Vagina (tissue), 2 donors: Measurements from ENCODE around the gene CRYBA1. TPM values are rescaled to one million over a fixed set of nuclear protein-coding genes. Genes with fewer than 3 reads are reported as not detected.
"Not testable (repeated sequence)": the region's sequence is repeated elsewhere in the genome, so short reads cannot be mapped to it uniquely, and the experiment has no call there.

Experiments used
- DNase-seq, 2 donors: peaks; one replicate each; pipeline ENCODE4 v3.0.0-alpha.2; 2017; ENCODE audit errors: extremely low spot score in 2 of 2
- H3K27ac ChIP-seq: fragments of 200-600 bp; sonication (generic); one replicate; pipeline ENCODE4 v1.5.1; 2019
- H3K27me3 ChIP-seq: fragments of 200-600 bp; sonication (generic); one replicate; pipeline ENCODE4 v1.5.1; 2019
- H3K36me3 ChIP-seq, 2 donors: fragments of 200-600 bp; sonication (generic); one replicate each; pipeline ENCODE4 v1.5.1; 2017 to 2019
- H3K4me1 ChIP-seq: fragments of 200-600 bp; sonication (generic); one replicate; pipeline ENCODE4 v1.5.1; 2019
- H3K4me3 ChIP-seq, 2 donors: fragments of 200-600 bp; sonication (generic); 1 replicate in 1 of 2; 2 replicates in 1 of 2; pipeline ENCODE4 v1.5.1; 2016 to 2019
- H3K9me3 ChIP-seq: fragments of 200-600 bp; sonication (generic); one replicate; pipeline ENCODE4 v1.5.1; 2019
- CTCF ChIP-seq, 3 experiments: fragments of 450-650 bp in 2 of 3; fragments of 200-600 bp in 1 of 3; sonication (generic) in 1 of 3; IDR thresholded peaks; one replicate each; pipeline ENCODE4 v1.5.1; 2017 to 2019; ENCODE audit warnings: antibody characterized with exemption in 3 of 3, mild to moderate bottlenecking in 2 of 3, moderate library complexity in 2 of 3
- POLR2A ChIP-seq, 2 donors: fragments of 450-650 bp; IDR thresholded peaks; one replicate each; pipeline ENCODE4 v1.6.1; 2017; ENCODE audit warnings: antibody characterized with exemption in 2 of 2, mild to moderate bottlenecking in 2 of 2, moderate library complexity in 2 of 2
- POLR2AphosphoS5 ChIP-seq, 2 donors: sonication (generic); formaldehyde crosslinking; IDR thresholded peaks; one replicate each; pipeline ENCODE4 v1.9.0; 2017; ENCODE audit warnings: antibody characterized with exemption in 2 of 2, mild to moderate bottlenecking in 2 of 2, low read depth in 1 of 2; ENCODE audit not compliant: insufficient read depth in 1 of 2
- intact Hi-C: fragments of 100-400 bp; cut with DNase I; formaldehyde crosslinking; loops from one replicate; pipeline ENCODE4 v1.15.1; 2023
- total RNA-seq: library from RNA; depleted of rRNA; stranded (reverse); fragments of >200 nt; gene quantifications from one replicate; pipeline ENCODE4 v1.2.3, GENCODE V29; 2016

Gene CRYBA1
- total RNA-seq, 1 donor from 2014 or later = not detected

DNA sequence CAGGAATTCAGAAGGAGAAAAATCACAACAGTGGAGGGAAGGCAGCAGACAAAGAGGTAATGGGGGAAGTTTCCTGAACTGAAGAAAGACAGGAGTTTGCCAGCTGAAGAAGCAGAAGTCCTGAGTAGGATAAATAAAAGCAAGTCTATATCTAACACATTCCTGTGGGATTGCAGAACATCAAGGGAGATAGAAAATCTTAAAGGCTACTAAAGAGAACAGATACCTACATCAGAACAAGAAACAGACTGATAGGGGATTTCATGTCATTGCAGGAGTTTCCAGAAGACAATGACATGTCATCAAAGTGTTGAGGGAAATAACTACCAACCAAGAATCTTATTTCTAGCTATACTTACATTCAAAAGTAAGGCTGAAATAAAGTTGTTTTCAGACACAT, 21.3 kb upstream of the CRYBA1 start:
- no peaks in the 10 kb centered on the region for H3K9me3 ChIP-seq
- H3K4me3 ChIP-seq = no peak overlapping the region
- H3K27ac ChIP-seq = no peak overlapping the region
- no peaks in the 10 kb centered on the region for H3K4me1 ChIP-seq
- no peaks in the 10 kb centered on the region for H3K27me3 ChIP-seq
- DNase-seq = no peak
- TF ChIP-seq POLR2AphosphoS5 (IDR thresholded peaks at IDR 0.05; ENCODE audit: insufficient read depth in 1 of 2, low read depth in 1 of 2) = no peak
- TF ChIP-seq CTCF (IDR thresholded peaks at IDR 0.05) = no peak
- no peak for TF ChIP-seq POLR2A (IDR thresholded peaks at IDR 0.05)
- no peaks in the 10 kb centered on the region for H3K36me3 ChIP-seq
- intact Hi-C loops = no loop called here

GRCh38 chr17:29233301-29233700, 13.4 kb upstream of the CRYBA1 start:
- Histone ChIP-seq H3K4me3 (no peak overlapping the region), H3K27ac (no peak overlapping the region), H3K27me3 (no peaks in the 10 kb centered on the region), H3K36me3 (no peaks in the 10 kb centered on the region), H3K9me3 (no peaks in the 10 kb centered on the region), H3K4me1 (no peaks in the 10 kb centered on the region)
- intact Hi-C loops = no loop called here
- TF ChIP-seq POLR2AphosphoS5 (IDR thresholded peaks at IDR 0.05; ENCODE audit: insufficient read depth in 1 of 2, low read depth in 1 of 2) = no peak
- no peak for TF ChIP-seq POLR2A (IDR thresholded peaks at IDR 0.05)
- TF ChIP-seq CTCF (IDR thresholded peaks at IDR 0.05) = no peak
- peak in 1 of 2 donors; percentile 3 for DNase-seq

DNA sequence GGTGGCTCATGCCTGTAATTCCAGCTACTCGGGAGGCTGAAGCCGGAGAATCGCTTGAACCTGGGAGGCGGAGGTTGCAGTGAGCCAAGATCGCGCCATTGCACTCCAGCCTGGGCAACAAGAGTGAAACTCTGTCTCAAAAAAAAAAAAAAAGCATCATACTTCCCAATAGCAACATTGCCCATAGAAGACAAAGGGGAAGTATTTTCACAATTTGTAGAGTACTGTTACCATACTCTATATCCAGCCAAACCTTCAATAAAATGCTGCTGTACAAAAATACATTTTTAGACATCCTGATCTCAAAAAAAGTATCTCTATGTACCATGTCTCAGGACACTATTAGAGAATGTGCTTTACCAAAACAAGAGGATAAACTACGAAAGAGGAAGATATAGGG, 11.7 kb upstream of the CRYBA1 start:
- intact Hi-C loops, H3K4me1 ChIP-seq, H3K9me3 ChIP-seq, H3K4me3 ChIP-seq, H3K27ac ChIP-seq, H3K36me3 ChIP-seq, DNase-seq, H3K27me3 ChIP-seq: not testable (repeated sequence)

GRCh38 chr17:29235904-29236303, 10.8 kb upstream of the CRYBA1 start:
- Histone ChIP-seq H3K27ac (no peak overlapping the region), H3K36me3 (no peaks in the 10 kb centered on the region), H3K9me3 (no peaks in the 10 kb centered on the region), H3K27me3 (no peaks in the 10 kb centered on the region), H3K4me3 (no peak overlapping the region), H3K4me1 (no peaks in the 10 kb centered on the region)
- DNase-seq = no peak
- intact Hi-C loops = no loop called here
- no peak for TF ChIP-seq POLR2A (IDR thresholded peaks at IDR 0.05)
- TF ChIP-seq CTCF (IDR thresholded peaks at IDR 0.05) = no peak
- TF ChIP-seq POLR2AphosphoS5 (IDR thresholded peaks at IDR 0.05; ENCODE audit: insufficient read depth in 1 of 2, low read depth in 1 of 2) = no peak

- intact Hi-C loops = no loop called here
- H3K27ac ChIP-seq = no peak overlapping the region
- DNase-seq = no peak
- H3K36me3 ChIP-seq = no peaks in the 10 kb centered on the region
- TF ChIP-seq POLR2A (IDR thresholded peaks at IDR 0.05) (no peak), CTCF (IDR thresholded peaks at IDR 0.05) (no peak), POLR2AphosphoS5 (IDR thresholded peaks at IDR 0.05; ENCODE audit: insufficient read depth in 1 of 2, low read depth in 1 of 2) (no peak)
- no peaks in the 10 kb centered on the region for H3K27me3 ChIP-seq
- no peaks in the 10 kb centered on the region for H3K9me3 ChIP-seq
- H3K4me1 ChIP-seq = peaks cover 5% of the 10 kb centered on the region
- no peak overlapping the region for H3K4me3 ChIP-seq
These were observed 9.1 kb upstream of the CRYBA1 start for GRCh38 chr17:29237476-29238132.
